Inferior parietal cortex (tissue), 1 donor: ENCODE results near the gene DTNB.

Experiments used
- DNase-seq: peaks from one replicate; pipeline ENCODE4 v3.0.0-alpha.2; 2016; ENCODE audit errors: extremely low spot score

Gene DTNB

DNA sequence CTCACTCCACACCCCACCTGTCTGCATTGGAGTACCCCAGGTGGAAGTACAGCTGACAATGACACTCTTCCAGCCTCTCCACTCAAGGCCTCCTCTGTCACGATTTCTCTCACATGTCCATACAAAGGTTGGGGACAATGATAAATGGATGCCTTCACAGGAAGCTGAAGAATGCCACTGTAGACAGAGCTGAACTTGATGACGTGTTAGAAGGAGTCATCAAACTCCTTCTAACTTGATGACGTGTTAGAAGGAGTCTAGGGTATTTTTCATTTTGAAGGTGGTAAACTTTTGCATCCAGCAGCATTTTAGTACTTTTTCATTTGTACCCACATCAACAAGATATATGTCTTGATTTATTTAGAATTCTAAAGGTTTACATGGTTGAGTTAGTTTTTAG, 168.2 kb downstream of the DTNB start:
- DNase-seq = no peak

DNA sequence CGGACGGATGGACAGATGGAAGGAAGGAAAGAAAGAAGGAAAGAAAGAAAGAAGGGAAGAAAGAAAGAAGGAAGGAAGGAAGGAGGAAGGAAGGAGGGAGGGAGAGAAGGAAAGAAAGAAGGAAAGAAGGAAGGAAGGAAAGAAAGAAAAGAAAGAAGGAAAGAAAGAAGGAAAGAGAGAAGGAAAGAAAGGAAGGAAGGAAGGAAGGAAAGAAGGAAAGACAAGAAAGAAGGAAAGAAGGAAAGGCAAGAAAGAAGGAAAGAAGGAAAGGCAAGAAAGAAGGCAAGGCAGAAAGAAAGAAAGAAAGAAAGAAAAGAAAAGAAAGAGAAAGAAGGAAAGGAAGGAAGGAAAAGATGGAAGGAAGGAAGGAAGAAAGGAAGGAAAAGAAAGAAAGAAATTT, 169.1 kb downstream of the DTNB start:
- DNase-seq = no peak

DNA sequence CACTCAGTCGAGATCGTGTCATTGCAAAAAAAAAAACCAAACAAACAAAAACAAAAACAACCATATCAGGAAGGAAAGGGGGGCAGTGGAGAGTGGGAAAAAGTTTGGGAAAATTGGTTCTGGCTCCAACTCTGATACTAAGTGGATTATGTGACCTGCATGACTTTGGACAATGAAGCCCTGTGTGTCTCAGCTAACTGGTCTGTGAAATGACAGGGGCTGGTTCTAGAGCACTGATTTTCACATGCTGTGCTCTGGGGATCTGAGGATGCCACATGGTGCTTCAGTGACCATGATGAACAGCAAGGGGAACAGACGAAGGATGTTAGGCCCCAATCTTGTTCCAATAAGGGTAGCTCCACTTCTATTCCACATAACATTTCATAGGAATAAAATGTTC, 174.2 kb downstream of the DTNB start:
- no peak for DNase-seq

DNA sequence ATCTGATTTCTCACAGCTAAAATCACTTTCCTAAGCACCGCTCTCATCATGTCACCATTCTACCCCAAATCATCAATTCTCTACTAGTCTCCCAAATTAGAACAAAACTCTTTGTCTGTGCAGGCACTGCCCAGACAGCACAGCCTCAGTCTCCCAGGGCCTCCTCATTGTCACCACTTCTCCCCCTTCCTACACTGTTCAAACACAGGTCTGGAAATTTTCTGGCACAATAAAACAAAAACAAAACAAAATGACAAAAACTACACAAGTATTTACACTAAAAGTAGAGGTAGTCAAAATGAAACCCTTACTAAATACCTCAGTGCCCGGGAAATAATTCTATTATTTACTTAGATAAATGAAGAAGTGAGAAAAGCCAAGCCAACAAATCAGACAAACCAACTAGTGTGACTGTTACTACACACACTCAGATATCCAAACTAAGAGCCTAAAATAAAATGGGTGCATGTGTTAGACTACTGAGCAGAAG, 175.4 kb downstream of the DTNB start:
- DNase-seq = no peak

DNA sequence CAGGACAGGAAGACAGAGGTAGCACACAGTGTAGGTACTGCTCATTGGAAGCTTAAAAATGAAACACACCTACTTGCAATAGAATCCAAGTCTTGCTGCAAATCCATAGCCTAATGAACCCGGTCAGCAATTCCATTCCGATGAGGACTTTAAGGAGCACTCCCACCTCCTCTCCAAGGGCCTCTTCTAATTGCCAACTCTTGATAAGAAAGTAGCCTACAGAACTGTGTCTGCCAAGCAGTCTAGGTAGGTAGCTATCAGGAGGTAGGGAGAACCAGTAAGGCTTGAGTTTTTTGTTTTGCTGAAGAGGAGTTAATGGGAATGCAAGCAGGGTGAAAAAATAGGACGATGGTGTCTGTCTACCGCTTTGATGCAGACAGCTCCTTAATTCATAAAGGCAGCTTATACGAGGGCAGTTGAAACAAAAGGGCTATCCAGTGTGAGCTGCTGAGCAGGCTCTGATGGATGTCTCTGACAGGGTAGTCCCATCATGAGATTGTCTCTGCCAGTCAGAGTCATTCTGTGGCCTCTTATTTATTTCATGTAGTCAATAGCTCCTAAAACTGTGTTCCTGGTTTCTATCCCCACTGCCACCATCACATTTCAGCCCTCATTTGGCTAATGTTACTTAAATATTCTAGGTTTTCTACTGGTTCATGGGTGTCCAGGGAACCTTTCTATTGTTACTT, 176.0 kb downstream of the DTNB start:
- peak; percentile 40 for DNase-seq

DNA sequence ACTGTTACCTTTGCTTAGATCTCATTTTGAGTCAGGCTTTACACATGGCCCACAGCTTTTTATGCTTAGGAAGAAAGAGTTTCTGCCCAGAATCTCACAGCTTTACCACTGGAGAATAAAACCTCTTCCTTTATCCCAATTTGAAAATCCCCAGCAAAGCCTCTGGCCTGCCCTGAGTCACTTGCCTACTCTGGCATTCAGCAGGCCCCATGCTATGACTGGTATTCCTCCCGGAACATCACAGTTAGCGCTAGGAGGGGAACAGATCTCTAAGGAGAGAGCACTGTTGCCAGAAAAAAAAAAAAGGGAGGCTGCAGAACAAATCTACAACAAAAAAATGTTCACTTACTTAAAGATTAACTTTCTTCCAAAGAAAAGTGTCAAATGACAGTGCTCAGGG, 178.8 kb downstream of the DTNB start:
- DNase-seq = no peak

DNA sequence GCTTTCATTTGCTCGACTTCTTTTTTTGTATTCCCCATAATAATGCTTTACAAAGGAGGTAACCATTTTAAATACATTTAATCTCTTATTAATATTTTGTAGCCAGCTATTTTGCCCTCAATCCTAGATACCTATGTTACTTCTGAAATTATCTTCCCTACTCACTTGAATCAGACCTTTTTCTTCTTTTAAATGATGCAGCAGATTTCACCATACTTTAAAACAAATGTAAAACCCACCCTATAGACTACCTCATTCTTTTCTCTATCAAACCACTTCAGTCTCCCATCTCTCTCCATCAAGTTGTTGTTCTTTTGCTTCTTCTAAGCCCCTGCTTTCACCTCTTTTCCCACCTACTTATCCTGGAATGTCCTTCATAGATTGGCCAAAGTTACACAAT, 180.2 kb downstream of the DTNB start:
- DNase-seq = no peak

DNA sequence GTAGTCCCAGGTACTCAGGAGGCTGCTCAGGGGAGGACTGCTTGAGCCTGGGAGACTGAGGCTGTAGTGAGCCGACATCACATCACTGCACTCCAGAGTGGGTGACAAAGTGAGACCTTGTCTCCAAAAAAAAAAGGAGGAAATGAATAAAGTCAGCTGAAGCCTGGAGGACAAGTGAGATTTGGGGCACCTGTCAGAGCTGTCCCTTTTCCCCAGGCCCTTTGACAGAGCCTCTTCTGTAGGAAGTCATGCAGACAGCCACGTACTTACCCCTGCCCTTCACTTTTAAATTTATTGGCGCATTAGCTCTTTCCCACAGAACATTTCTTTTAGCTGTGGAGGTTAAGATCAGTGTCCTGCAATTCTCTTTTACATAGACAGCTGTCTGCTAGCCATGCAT, 180.7 kb downstream of the DTNB start:
- DNase-seq = no peak

DNA sequence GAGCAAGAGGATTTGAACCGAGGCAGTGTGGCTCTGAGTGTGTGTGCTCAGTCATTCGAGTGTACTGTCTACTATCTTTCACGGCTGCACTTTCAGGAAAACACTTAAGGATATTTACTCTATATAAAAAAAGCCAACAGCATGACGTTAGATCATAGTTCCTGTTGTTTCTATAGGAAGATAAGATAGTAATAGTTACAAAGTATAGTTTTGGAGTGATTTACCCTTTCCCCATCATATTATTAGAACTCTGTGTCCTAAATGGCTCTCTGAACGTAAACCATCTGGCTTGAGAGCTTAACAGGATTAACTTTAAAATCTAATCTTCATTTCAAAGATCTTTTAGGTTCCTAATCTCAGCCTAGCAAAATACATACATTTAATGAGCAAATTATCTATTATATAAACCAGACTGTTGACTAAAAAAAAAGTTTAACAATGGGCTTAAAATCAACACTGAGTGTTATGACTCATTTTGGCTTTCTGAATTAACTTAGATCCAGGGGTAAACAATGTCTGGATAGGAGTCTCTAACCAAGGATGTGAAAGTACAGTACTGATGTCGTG, 181.3 kb downstream of the DTNB start:
- DNase-seq = no peak

DNA sequence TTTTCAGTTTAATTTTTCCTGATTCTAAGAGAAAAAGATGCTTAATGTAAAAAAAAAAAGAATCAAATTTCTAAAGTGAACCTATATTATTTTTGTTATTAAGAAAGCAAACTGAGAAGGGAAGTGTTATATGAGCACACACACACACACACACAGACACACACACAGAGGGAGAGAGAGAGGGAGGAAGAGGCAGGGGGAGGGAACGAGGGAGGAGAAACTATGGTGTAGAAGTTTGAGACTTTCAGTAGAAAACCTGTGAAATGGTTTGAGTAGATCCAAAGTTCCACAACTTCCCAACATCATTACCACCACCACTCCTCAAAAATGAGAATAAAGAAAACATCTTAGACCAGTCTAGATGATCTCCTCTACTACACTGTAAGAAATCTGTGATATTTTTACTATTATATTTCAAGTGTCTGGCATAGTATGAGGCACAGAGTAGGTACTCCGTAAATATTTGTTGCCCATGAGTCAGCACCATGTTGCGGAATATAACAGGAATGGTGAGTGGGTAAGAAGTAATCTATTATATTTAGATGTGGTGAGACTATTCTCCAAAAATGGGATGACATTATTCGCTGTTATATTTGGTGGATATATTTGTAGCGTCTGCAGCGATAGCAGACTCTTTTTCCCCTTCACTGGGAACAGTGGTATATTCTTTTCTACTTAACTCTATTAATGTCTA, 182.2 kb downstream of the DTNB start:
- DNase-seq = no peak

DNA sequence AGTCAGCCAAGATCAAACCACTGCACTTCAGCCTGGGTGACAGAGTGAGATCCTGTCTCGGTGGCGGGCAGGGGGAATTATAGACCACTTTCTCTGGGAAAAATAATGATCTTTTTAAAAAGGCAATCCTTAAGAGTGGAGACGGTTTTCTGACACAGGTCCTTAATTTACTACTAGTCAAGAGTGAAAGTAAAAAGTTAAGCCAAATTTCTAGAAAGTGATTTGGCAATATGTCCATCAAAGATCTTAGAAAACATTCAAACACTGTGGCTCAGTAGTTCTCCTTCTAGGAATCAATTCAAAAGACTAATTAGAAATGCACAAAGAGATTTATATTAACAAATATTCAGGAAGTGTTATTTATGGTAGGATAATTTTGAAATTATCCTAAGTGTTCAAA, 183.2 kb downstream of the DTNB start:
- no peak for DNase-seq

DNA sequence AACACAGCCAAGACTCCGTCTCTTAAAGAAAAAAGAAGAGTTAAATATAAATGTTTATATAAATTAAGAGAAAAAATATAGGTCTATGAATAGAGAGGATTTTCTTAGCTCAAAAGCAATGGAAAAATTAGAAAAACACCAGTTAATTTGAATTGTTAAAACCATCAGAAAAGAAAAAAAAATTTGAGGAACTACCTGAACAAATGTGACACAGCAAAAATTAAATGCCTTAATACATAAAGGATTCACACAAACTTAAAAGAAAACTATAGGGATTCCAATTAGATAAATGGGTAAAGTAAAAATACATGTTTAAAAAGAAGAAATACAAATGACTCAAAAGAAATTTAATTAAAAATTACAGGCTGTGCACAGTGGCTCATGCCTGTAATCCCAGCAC, 183.7 kb downstream of the DTNB start:
- no peak for DNase-seq

DNA sequence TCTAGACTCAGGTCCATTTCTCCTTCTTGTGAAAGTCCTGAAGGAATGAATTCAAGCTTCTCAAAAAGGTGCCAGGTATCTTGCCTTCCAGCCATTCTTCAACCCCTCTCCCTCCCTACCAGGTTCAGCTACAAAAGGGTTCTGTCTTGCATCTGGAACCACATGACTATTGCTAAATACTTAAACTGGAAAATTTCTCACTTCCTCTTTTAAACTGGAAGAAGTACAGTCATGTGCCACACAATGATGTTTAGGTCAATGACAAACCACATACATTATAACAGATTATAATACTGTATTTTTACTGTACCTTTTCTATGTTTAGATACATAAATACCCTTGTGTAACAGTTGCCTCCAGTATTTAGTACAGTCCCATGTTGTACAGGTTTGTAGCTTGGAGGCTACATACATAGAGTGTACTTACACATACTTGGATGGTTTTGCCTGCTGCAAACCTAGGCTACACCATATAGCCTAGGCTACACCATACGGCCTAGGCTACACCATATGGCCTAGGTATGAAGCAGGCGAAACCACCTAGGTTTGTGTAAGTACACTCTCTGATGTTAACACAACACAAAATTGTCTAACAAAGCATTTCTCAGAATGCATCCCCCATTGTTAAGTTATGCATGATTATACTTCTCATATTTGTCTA, 189.6 kb downstream of the DTNB start:
- no peak for DNase-seq

DNA sequence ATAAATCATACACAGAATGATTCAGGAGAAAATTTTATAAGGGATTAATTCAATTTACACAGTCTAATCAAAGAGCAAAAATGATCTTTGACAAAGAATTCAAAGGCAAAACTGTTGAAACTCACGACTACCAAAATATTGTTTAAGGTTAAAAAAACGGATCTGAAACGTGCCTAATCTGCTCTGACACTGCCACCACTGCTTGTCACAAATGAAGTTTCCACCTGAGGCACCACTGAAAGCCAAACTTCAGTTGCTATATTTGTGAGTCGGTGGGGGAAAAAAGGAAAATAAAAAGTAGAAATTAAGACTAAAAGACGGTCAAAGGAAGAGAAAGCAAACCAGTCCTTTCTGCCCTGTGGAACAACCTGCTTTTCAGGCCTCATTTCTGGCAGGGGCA, 191.0 kb downstream of the DTNB start:
- DNase-seq = no peak

DNA sequence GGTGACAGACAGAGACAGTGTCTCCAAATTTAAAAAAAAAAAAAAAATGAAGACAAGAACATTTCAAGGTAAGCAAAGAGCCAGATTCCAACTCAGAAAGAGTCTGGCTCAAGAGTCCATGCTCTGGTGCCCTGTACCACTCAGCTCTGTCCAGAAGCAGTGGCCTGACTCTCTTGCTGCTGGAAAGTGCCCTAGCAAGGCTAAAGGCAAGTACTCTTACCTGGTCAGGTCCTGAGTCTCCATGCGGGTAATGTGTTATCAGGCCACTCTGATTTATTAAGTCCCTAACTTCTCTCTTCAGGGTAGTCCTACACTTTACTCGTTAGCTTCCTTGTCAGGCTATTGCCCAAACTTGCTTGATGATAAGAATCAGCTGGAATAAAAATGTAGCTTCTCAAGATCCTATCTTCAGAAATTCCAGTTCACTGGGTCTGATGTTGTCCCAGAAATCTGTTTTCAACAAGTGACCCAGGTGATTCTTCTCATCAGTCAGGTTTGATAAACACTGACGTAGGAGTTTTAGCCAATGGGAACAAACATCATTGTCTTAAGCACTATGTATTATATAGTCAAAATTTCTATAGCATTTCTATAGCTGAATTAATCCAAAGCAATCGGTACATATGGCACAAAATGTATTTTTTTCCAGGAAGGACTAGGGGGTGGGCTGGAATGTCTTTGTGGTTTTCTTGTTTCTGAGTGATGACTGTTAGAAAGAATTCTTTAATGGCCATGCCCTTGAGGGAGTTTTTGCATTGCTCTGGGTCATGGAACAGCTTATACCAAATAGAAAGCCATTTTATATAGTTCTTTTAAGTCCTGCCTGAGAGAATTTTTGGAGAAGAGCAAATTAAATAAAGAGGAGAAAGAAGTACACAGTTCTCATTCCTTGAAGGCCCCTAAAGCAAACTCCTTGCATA, 191.7 kb downstream of the DTNB start:
- DNase-seq = no peak

DNA sequence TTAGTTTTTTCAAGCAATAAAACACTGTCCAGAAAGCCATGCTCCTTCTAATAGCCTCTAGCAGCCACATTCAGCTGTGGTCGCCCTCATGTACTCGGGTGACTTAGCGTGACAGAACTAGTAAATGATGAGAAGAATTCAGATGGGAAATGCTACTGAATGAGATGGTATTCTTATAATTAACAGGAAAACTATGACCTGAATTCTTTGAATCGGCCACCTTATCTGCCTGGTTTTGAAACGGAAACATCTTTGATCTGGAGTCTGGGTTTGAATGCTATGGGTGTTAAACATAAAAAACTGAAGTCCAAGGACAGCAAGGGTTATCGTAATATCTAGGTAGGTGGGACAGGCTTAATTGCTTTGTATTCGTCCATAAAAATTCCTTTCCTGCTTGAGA, 192.8 kb downstream of the DTNB start:
- DNase-seq = no peak

DNA sequence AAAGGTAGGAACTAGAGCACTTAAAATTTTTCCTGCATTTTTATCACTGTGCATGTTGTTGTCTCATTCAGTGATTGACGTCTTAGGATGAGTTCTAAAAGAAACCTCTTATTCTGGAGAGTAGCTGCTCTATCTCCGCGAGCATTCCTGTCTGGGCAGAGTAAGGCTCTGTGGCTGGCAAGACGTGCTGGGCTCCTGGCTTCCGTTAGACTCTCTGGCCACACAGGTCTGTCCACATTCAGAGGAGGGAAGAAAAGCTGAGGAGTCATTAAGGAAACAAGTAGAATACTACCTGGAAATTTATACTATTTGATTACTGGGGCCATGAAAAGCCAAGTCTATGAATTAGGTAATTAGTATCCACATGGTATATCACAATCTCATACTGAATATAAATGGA, 193.6 kb downstream of the DTNB start:
- no peak for DNase-seq

DNA sequence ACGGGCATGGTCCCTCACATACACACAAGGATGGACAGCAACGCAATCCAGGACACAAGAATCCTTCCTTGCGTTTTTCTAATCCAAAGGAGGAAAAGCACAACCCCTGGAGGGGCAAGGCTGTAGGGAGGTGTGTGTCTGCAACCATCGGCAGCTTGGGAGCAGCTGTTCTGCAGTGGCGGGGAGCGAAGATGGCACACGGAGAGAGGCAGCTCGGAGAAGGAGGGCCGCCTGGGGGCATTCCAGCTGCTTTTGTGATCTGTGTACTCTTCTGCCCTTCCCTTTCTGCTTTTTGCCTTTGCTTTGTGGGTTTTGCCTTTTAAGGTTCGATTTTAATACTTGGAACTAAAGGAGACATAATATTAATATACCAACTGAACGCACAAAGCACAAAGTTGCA, 194.6 kb downstream of the DTNB start:
- DNase-seq = no peak

DNA sequence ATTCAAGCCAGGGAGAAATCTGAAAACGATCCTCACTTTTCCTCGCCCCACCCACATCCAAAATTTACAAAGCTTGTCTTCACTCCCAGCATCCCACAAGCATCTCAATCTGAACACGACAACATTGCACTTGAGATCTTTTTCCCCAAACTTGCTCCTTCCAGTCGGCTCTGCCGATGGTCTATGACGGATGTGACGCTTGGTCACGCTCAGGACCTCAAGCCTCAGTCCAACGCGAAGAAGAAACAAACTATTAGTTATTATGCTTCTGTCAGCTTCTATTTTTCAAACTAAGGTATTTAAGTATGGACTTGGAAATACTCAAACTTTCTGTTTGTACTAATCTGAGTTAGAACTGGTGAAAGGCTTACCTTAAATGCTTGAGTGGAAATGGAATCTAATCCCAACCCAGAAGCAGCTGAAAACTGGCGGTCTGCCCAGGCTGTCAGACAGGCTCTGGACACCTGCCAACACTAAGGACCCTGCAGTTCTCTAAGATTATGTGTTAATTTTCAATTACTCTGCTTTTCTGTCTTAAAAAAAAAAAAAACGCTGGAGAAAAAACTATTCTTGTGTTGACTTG, 199.5 kb downstream of the DTNB start:
- no peak for DNase-seq

DNA sequence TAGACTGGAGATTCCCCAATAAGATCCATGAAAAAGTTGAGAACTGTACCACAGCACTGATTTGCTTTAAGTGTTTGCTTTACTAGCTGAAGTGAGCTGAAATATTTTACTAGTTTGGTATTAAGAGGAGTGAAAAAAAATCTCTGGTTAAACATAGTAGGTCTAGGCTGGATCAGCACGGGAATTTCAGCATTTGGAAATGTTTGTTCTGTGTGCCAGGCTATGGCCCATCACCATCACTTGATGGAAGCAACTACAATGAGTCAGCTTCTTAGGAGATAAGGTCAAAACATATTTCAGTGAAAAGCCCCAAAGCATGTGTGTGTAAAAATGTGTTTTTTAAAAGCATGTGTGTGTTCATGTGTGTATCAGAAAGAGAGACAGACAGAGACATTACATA, 200.2 kb downstream of the DTNB start:
- DNase-seq = no peak

DNA sequence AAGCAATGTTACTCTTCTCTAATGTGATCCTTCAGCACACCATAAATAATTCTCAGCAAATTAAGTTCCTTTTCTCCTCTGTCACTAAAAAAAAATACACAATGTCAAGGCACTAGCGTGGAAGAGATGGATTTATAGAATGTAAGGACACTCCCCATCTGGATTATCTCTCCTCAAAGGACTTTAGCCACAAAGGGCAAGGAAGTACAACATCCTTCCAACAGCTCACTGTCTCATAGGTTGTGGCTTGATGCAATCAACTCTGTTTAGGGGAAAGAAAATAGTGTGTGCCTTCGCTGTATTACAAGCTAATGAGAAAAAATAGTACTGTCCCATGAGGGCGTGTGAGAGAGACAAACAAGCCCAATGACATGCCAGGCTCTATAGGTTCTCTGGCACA, 202.6 kb downstream of the DTNB start:
- no peak for DNase-seq
